HUDEP-2 (cell line): ENCODE data around the gene FABP3.

Experiments used
- DNase-seq, 76 experiments: peaks; one replicate each; lab custom pipeline; 2025; ENCODE audit not compliant: unreplicated experiment in 76 of 76; lab: John Stamatoyannopoulos, UW

The FABP3 gene

DNA sequence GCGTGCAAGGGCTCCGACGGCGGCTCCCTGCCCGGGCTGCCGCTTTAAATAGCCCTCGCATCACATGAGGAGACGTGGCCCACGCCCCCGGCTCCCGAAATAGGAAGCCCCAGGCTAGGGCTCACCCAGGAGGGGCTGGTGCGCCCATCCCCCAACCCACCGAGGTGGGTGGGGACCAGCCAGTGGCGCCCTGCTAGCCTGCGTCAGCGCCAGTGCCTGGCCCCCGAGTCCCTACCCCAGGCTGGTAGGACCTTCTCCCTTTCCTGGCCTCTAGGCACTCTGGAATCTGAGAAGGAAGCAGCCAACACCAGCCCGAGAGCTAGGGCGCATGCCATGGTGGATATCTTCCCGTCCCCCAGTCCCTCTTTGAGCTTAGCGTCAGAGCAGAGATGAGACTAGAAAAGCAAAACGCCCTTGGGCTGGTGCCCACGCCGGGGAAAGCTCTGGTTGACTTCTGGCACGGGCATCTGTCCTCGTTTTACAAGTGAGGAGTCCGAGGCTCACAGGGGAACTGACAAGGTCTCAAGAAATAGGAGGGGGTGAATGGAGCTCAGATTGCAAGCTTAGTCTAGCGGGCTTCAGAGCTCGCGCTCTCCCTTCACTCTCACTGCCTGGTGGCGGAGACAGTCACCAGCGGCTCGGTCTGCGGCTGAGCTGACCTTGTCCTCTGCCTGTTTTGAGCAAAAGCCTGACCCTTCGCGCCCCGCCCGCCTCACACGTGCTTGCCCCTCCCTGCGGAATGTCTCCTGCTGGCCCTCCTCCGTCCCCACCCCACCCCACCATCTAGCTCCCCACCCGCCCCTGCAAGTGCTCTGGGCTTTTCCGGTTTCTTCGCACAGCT lies at the start of gene FABP3:
FABP3 (minus strand) TSS at position 21 of the 841 bp plus-strand sequence. CDS start 62 bp downstream, outside the sequence.
- DNase-seq: peak in 9 of 76 experiments; percentile 2 to 39 (median 15)

- peak in 3 of 76 experiments; percentile 7 to 27 (median 10) for DNase-seq
Observed at GRCh38 chr1:31421371-31422040, 48.6 kb upstream of the FABP3 start.

GRCh38 chr1:31420716-31421115 lies 47.8 kb upstream of the FABP3 start:
- no peak for DNase-seq

- DNase-seq: no peak
Observed at GRCh38 chr1:31418626-31419323, 45.9 kb upstream of the FABP3 start.

- DNase-seq: no peak
Observed at GRCh38 chr1:31417148-31417547, 44.3 kb upstream of the FABP3 start.

DNA sequence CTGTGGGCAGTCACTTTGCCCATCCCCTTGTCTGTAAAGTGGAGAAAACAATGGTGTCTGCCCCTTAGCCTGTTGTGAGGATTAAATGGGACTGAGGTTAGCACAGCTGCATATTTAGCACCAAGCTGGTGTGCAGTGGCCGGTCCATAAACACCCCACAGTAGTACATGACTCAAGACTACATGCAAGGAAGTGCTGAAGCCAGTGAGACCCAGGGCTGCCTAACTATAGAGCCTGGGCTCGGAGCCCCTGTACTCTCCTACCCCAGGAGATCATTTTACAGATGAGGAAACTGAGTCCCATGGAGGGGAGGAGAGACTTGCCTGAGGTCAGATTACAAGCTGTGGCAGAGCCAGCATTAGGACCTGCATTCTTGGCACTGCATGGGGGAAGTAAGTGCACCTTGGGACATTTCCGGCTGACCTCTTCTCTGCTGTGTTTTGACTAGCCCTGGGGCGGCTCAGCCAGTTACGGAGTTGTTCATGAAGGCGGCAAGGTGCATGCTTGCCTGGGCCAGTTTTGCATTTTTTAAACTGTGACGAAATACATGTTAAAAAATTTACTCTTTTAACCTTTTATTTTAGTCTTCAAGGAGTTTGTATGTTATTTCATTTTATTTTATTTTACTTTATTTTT lies 43.3 kb upstream of the FABP3 start:
- no peak for DNase-seq

DNA sequence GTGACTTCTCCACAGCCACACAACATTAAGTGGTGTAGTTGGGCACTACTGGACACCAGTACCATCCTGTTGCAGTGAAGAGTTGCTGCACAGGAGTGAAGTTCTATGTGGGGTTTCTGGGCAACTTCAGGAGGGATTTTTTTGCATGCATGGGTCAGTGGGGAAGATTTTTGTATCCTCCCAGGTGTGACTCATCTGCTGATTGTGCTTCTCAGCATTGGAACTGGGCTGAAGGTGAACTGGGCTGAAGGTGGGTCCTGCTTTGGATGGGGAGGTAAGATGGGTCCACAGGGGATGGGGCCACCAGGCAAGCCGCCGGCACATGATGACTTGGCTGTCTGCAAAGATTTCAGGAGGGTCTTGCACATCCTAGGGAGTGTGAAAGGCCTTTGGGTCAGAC lies 42.8 kb upstream of the FABP3 start:
- DNase-seq: no peak

DNA sequence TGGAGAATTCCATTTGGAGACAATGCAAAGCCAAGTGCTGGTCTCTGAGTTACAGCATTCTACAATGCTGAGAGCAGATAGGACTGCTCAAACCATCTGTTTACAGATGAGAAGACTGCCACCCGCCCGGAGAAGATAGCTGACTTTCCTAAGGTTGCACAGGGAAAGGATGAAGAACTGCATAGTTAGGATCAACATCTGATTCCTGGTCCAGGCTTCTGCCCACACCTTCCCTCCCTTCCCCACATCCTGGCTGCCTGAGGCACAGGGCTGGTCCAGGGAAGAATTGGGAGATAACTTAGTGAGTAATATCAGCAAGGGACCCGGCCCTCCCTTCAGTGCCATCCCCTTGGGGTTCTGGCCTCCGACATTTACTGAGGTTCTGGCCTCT lies 42.1 kb upstream of the FABP3 start:
- no peak for DNase-seq

DNA sequence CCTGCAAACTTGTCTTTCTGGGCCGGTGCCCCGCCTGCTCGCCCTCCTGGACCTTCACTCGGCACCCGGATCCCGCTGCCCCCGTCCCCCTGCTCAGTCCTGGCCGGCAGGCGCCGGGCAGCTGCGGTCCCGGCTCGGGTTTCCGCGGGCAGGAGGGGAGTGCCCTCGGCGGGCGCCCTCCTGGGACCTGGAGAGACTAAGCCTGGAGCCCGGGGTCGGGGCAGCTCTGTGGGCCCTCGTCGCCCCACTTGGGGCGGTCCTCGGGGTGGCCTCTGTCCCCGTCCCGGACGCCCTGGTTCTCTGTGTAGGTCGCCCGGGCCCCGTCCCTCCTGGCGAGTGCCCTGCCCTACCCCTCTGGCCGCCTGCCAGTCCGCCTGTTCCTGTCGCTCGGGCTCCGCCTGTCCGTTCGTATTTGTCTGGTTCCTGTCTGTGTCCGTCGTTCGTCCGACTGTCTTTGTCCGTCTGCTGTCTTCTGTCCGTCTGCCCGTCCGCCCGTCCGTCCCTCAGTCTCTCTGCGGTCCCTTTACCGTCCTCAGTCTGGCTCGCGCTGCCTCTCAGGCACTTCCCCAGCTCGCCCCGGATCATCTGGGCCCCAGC lies 40.6 kb upstream of the FABP3 start:
- DNase-seq: peak in 61 of 76 experiments; percentile 13 to 75 (median 53)

GRCh38 chr1:31412732-31413404 lies 40.0 kb upstream of the FABP3 start, which contains the start of gene SERINC2:
SERINC2 (plus strand) TSS chr1:31413213; CDS start chr1:31413266, 53 bp downstream.
- peak in 7 of 76 experiments; percentile 10 to 43 (median 18) for DNase-seq

- no peak for DNase-seq
Observed at GRCh38 chr1:31412205-31412604, 39.3 kb upstream of the FABP3 start.

- no peak for DNase-seq
Observed at GRCh38 chr1:31410871-31411270, 38.0 kb upstream of the FABP3 start.

DNA sequence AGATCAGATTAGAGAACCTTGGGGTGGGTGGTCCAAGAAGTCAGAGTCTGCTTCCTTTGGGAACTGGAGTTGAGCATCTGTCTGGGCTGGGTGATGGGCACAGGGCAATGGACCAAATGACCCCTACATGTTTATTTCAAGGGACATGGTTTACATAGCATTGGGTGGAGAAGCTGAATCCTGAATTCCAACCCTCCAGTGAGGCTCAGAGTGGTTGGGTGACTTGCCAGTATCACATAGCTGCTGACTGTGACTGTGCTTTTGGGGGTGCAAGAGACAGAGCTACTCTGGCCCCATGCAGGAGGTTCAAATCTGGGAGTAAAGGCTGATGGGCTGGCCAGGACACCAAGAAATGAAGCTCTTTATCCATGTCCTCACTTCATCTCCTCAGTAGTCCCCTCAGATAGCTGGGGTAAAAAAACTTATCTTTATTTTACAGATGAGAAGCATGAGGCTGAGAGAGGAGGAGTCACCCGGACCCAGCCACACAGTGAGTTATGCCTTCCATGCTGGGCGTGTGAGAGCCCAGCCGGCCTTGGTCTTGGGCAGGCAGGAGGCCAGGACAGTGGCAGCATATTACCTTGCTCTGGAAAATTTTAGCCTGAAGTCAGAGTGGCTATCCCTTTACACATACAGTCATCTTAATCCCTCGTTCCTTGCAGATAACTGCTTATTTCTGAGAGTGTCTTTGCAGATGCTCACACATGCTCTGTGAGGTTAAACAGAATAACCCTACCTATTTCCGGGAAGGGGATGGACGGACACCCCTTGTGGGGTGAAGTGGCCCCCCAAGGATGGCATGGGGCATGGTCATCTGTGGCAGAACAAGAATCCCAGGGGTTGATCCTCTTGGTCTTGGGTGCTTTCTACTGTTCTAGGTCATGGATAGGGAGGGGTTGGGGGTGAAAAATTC lies 37.3 kb upstream of the FABP3 start:
- peak in 65 of 76 experiments; percentile 8 to 81 (median 49) for DNase-seq

- no peak for DNase-seq
Observed at GRCh38 chr1:31408788-31409318, 36.0 kb upstream of the FABP3 start.

DNA sequence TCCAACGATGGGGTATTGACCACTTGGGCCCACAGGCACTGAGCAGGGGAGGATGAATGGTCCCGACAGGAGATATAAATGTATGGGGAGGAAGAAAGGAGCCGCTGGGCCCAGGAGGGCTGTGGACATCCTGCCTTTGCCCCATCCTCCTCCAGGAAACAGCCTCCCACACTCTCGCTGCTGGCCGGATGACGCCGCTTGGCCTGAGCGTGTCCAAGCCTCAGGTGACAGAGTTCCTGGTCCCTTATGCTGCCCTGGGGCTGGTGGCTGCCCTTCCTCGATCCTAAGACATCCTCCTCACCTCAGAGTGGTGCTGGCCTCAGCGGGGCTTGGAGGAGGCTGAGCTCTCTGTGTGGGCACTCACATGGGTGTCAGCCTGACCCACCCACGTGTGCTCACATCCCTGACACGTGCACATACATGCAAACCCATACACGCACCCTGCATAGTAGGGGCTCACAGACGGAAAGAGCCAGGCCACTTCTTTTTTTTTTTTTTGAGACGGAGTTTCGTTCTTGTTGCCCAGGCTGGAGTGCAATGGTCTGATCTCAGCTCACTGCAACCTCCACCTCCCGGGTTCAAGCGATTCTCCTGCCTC lies 34.3 kb upstream of the FABP3 start:
- DNase-seq: no peak

DNA sequence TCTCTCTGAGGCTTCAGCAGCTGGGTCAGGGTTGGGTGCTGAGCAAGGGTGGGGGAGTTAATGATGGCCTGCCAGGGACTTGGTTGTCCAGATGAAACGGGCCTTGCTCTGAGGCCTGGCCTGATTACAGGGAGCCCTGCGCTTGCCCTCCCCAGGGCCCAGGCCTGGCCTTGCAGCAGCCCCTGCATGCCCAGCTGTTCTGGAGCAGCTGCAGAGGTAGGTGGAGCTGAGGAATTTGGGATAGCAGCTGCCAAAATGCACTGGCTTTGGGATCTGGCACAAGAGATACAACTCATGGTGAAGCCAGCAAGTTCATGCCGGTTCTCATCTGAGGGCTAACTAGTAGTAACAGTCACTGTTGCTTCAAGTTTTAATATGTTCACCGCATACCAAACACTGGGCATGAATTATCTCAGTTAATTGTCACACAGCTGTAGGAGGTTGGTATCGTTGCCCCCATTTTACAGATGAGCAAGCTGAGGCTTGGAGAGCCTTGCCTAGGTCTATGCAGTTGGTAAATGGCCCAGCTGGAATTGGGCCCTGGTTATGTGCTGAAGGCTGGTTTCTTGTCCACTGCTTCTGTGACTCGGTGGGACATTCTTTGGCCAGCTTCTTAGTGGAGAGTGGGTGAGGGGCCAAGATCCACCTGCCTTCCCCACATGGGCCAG lies 32.8 kb upstream of the FABP3 start:
- DNase-seq: no peak

DNA sequence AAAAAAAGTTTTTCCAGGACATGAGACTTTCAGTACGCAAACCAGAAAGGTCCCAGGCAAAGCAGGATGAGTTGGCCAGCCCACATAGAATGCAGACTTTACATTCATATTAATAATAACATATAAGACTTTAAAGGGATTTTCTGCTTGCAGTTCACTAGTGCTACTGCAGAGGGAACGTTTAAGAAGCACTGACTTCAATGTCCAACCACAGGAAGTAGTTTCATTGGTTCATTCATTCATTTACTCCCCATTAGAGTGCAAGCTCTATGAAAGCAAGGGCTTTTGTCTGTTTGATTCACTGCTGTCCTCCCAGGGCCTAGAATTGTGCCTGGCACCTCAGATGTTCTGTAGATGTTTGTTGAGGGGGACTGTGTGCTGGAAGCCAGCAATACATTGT lies 28.4 kb upstream of the FABP3 start:
- DNase-seq: no peak

GRCh38 chr1:31400393-31400792 lies 27.5 kb upstream of the FABP3 start:
- DNase-seq: no peak
